Measurements from ENCODE around the gene WDR87.

Gene WDR87
- 0 to 3.7 (median 0) reads per million in 17 experiments for total RNA-seq

GRCh38 chr19:37905946-37906868 is at the start of gene WDR87:
Gene WDR87 (minus strand): TSS chr19:37906594. CDS start chr19:37898239, 8,355 bp downstream.
- DNase-seq, result peak in 2 of 4 experiments; percentile 17 to 39

- DNase-seq, result no peak
These were observed 49.6 kb upstream of the WDR87 start for GRCh38 chr19:37955986-37956385.

- peak in 1 of 4 experiments; percentile 12 for DNase-seq
These were observed 48.1 kb upstream of the WDR87 start for GRCh38 chr19:37954421-37954874.

- DNase-seq, result no peak
These were observed 47.5 kb upstream of the WDR87 start for GRCh38 chr19:37953918-37954303.

GRCh38 chr19:37953171-37953917 is 47.0 kb upstream of the WDR87 start:
- DNase-seq, result no peak

- DNase-seq, result no peak
These were observed 45.4 kb upstream of the WDR87 start for GRCh38 chr19:37951816-37952210.

GRCh38 chr19:37950471-37951175 is 44.2 kb upstream of the WDR87 start:
- DNase-seq, result no peak

GRCh38 chr19:37948362-37948761 is 42.0 kb upstream of the WDR87 start:
- DNase-seq, result no peak

- no peak for DNase-seq
These were observed 41.4 kb upstream of the WDR87 start for GRCh38 chr19:37947778-37948177.

GRCh38 chr19:37946132-37946531 is 39.7 kb upstream of the WDR87 start:
- DNase-seq, result no peak

- DNase-seq, result no peak
These were observed 37.1 kb upstream of the WDR87 start for GRCh38 chr19:37943480-37943879.

GRCh38 chr19:37942516-37942902 is 36.1 kb upstream of the WDR87 start:
- DNase-seq, result no peak

- DNase-seq, result no peak
These were observed 35.6 kb upstream of the WDR87 start for GRCh38 chr19:37941782-37942515.

- no peak for DNase-seq
These were observed 32.0 kb upstream of the WDR87 start for GRCh38 chr19:37938353-37938752.

- DNase-seq, result no peak
These were observed 30.5 kb upstream of the WDR87 start for GRCh38 chr19:37936886-37937285.

GRCh38 chr19:37936166-37936565 is 29.8 kb upstream of the WDR87 start:
- DNase-seq, result no peak

GRCh38 chr19:37935341-37935740 is 28.9 kb upstream of the WDR87 start:
- DNase-seq, result no peak

GRCh38 chr19:37933937-37934358 is 27.6 kb upstream of the WDR87 start:
- DNase-seq, result no peak

- DNase-seq, result peak; percentile 14 to 63 (median 47)
These were observed 26.9 kb upstream of the WDR87 start for GRCh38 chr19:37932985-37933936.

GRCh38 chr19:37931881-37932655 is 25.7 kb upstream of the WDR87 start:
- peak; percentile 66 to 87 (median 76) for DNase-seq

Measured in suppressor macrophage (primary cell).